GM13977 (cell line): Measurements from ENCODE around the gene KIAA1217.
A peak's percentile ranks its signal among the peaks of the same experiment; 100 is the strongest.

ENCODE experiments used
- DNase-seq: peaks from one replicate; pipeline ENCODE4 v3.0.0; 2012; ENCODE audit warnings: low spot score
- in situ Hi-C: fragments of 300-500 bp; cut with MboI; formaldehyde crosslinking; loops from one replicate; pipeline ENCODE4 v1.12.0; 2022; ENCODE audit warnings: low sequenced_read_pairs, low pct_unique_long_range_greater_than_20kb, mixed read lengths, inconsistent platforms; ENCODE audit not compliant: unreplicated experiment
- TF ChIP-seq, protein P1 (sequence below): IDR thresholded peaks from 2 replicates; pipeline ENCODE4 v1.5.1; 2012; ENCODE audit warnings: mild to moderate bottlenecking, control low read depth; ENCODE audit not compliant: insufficient read depth; ENCODE audit errors: extremely low read depth, missing control alignments

Gene KIAA1217

DNA sequence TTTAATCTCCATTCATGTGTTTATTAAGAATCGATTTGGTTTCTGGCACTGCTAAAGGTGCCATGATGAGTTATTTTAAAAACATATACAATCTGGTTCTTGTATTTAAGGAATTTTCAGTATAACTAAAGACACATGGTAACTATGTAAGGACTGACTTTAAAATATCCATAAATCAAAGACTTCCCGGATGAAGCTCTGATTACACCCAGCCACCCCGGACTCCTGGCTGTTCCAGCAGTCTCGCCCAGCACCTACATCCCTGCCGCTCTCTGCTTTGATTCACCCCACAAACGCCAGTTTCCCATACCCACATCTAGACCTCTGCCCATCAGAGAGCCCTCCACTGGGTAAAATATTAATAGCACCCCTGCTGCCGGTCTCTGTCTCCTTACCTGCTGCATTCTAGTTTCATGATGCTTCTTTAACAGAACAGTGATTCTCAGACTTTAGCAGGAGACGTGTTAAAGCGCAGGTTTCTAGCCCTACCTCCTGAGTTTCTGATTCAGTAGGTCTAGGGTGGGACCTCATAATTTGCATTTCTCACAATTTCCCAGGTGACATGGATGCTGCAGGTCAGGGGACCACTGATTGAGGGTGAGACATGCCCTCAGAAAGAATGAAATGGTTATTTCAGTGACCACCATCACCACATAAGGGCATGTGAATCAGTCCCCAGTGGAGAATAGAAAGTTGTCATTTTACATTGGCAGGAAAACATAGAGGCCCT lies 185.7 kb downstream of the KIAA1217 start:
- no peak for DNase-seq
- in situ Hi-C loops = no loop called here
- TF ChIP-seq, protein P1, sequence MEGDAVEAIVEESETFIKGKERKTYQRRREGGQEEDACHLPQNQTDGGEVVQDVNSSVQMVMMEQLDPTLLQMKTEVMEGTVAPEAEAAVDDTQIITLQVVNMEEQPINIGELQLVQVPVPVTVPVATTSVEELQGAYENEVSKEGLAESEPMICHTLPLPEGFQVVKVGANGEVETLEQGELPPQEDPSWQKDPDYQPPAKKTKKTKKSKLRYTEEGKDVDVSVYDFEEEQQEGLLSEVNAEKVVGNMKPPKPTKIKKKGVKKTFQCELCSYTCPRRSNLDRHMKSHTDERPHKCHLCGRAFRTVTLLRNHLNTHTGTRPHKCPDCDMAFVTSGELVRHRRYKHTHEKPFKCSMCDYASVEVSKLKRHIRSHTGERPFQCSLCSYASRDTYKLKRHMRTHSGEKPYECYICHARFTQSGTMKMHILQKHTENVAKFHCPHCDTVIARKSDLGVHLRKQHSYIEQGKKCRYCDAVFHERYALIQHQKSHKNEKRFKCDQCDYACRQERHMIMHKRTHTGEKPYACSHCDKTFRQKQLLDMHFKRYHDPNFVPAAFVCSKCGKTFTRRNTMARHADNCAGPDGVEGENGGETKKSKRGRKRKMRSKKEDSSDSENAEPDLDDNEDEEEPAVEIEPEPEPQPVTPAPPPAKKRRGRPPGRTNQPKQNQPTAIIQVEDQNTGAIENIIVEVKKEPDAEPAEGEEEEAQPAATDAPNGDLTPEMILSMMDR = no peak

DNA sequence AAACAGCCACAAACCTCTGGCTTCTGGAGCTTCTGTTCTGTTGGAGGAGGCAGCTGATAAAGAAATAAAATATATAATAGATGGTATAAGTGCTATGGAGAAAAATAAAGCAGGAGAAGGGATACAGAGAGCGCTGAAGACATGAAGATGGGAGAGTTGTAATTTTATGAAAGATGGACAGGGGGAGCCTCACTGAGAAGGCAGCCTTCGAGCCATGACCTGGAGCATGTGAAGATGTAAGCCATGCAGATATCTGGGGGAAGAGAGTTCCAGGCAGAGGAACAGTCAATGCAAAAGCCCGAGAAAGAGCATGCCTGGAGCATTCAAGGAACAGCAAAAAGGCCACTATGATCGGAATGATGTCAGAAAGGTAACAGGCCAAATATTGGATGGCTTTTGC lies 187.5 kb downstream of the KIAA1217 start:
- TF ChIP-seq, protein P1 = peak; percentile 11
- in situ Hi-C loops = no loop called here
- no peak for DNase-seq

DNA sequence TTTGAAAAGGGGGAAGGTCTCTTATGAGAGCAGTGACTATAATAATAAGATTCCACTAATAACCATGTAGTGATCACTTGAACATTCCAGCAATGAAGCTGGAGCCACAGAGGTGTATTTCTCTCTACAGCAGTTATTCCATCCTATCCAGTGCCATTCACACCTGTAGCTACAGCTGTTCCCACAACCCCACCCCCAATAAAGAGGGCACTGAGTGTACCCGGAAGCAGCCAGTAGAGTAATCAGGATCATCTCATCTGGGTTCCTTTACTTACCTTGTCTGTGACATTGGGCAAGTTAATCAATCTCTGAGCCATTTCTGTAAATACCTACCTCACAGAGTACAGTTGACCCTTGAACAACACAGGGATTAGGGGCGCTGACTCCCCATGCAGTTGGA lies 188.7 kb downstream of the KIAA1217 start:
- DNase-seq = no peak
- in situ Hi-C loops = no loop called here
- TF ChIP-seq, protein P1 = no peak

DNA sequence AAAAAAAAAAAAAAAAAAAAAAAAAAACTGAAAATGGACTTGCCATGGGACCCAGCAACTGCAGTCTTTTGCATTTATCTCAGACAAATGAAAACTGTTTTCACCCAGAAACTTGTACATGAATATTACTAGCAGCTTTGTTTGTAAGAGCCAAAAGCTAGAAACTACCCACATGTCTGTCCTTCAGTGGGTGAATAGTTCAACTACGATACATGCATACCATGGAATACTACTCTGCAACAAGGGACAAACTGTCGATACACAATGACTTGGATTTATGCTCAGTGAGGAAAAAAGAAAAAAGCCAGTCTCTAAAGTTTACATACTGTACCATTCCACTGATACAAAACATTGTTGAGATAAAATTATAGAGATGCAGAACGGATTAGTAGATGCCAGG lies 195.6 kb downstream of the KIAA1217 start:
- DNase-seq = no peak
- TF ChIP-seq, protein P1 = no peak
- in situ Hi-C loops = no loop called here

DNA sequence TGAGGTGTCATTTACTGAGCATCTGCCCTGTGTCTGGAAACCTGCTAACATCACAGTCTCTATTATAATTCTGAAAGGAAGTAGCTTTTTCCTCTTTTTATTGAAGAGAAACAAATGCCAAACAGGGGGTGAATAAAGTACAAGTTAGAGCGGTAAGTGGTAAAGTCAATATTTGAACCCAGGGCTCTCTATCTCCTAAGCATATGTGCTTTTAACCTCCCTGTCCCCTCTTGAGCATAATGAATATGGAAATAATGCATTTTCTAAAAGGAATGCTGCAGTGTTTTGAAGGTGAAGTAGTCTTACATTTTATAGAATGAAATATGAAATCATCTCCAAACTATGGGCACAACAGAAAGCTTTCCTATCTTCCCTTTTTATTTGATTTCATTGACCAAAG lies 196.7 kb downstream of the KIAA1217 start:
- TF ChIP-seq, protein P1 = no peak
- no peak for DNase-seq
- in situ Hi-C loops = no loop called here

DNA sequence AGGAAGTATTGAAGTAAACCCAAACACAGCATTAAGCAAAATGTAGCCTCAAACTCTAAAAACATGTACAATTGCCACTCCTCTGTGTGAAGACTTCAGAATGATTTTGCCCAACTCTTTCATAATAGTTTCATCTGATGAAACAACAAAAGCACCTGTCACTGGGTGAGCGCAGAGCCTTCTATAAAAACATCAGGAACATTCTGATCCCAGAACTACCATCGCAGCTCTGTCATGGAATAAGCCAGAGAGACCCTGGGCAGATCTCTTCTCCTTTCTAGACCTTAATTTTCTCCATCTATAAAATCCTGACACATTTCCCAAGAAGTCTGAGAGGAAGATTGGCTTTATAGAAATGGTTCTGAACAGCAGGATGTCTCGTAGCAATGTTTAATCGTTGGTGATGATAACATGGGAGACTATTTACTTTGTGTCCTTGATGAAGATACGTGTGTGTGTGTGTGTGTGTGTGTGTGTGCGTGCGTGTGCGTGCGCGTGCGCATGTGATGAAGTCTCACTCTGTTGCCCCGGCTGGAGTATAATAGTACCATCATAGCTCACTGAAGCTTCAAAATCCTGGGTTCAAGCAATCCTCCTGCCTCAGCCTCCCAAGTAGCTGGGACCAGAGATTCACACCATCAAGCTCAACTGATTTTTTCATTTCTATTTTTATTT lies 198.0 kb downstream of the KIAA1217 start:
- TF ChIP-seq, protein P1 = no peak
- no peak for DNase-seq
- in situ Hi-C loops = no loop called here
